Measurements from ENCODE around the gene TMPRSS6. TPM values are rescaled to one million over a fixed set of nuclear protein-coding genes. Genes with fewer than 3 reads are reported as not detected.

The TMPRSS6 gene
- total and polyA plus RNA-seq, 2 of the 13 experiments (the other 11 are each of a cell fraction or from before 2014, with no cell fraction given), result 4.2 to 4.8 TPM

DNA sequence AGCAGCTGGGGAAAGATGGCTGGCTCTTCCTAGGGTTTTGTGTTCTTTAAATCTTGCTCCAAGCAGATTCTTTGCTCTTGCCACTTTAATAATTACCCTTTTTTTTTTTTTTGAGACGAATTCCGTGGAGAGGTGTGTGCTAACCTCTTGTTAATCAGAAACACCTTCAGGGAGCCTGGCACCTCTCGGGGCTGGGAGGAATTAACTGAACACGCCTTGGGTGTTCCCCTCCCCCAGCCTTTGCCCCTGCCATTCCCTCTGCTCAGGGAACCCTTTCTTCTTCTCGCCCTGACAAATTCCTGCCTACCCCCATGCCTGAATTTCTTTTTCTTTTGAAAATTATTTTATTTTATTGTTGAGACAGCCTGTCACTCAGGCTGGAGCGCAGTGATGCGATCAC, 17.5 kb downstream of the TMPRSS6 start:
- H3K9ac ChIP-seq (ENCODE audit: insufficient read depth, low read depth, low read length), result no peak overlapping the region
- in situ Hi-C loops (cut with HindIII; ENCODE audit: extremely low pct_ligation_motif_present, low pct_unique_long_range_greater_than_20kb) (no loop called here), intact Hi-C loops (cut with micrococcal nuclease; ENCODE audit: unreplicated experiment) (no loop called here)
- H3K79me2 ChIP-seq (ENCODE audit: insufficient read depth, low read length), result no peaks in the 10 kb centered on the region
- DNase-seq (ENCODE audit: low spot score), result no peak
- H3K9me3 ChIP-seq (ENCODE audit: low read length), result no peaks in the 10 kb centered on the region
- FAIRE-seq, result no peak
- no peak for ATAC-seq
- no peak overlapping the region for H3K4me3 ChIP-seq (replicated peaks in 1 of 3; ENCODE audit: insufficient read depth in 1 of 3, low read depth in 2 of 3, low read length in 3 of 3)
- ChIA-PET POLR2A (no interaction called here), CTCF (ENCODE audit: low intra/inter-chr PET ratio, low total read pairs) (no interaction called here)
- no peaks in the 10 kb centered on the region for H4K20me1 ChIP-seq (ENCODE audit: insufficient read depth, low read length)
- H3K36me3 ChIP-seq (replicated peaks in 1 of 2; ENCODE audit: control insufficient read depth in 1 of 2, insufficient read depth in 2 of 2, low read length in 2 of 2), result no peaks in the 10 kb centered on the region
- no peak overlapping the region for H3K4me2 ChIP-seq (ENCODE audit: low read depth, low read length)
- 80% methylated on average over 7 of the region's 7 CpGs for WGBS (ENCODE audit: low lambda C conversion rate)
- H2AFZ ChIP-seq (ENCODE audit: low read length), result no peak overlapping the region
- H3K4me1 ChIP-seq (ENCODE audit: insufficient read depth, low read length), result peaks cover 12% of the 10 kb centered on the region
- H3K27me3 ChIP-seq (ENCODE audit: control insufficient read depth in 1 of 2, insufficient read depth in 2 of 2, low read length in 2 of 2), result no peaks in the 10 kb centered on the region
- BruUV-seq (replicated peaks), result no TSS peak
- no peak overlapping the region for H3K27ac ChIP-seq (ENCODE audit: extremely low read length, insufficient read depth, low read length)
- TF ChIP-seq, protein P1, sequence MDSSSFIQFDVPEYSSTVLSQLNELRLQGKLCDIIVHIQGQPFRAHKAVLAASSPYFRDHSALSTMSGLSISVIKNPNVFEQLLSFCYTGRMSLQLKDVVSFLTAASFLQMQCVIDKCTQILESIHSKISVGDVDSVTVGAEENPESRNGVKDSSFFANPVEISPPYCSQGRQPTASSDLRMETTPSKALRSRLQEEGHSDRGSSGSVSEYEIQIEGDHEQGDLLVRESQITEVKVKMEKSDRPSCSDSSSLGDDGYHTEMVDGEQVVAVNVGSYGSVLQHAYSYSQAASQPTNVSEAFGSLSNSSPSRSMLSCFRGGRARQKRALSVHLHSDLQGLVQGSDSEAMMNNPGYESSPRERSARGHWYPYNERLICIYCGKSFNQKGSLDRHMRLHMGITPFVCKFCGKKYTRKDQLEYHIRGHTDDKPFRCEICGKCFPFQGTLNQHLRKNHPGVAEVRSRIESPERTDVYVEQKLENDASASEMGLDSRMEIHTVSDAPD (CRISPR knock-in tag; IDR thresholded peaks at IDR 0.05), result no peak
- no peak for TF ChIP-seq SPEN (CRISPR knock-in tag; IDR thresholded peaks at IDR 0.05; ENCODE audit: low read depth)
- TF ChIP-seq ESRRA (CRISPR knock-in tag; IDR thresholded peaks at IDR 0.05; ENCODE audit: low read depth), result no peak
- TF ChIP-seq RFX3 (CRISPR knock-in tag; IDR thresholded peaks at IDR 0.05), result no peak
- TF ChIP-seq, protein P2, sequence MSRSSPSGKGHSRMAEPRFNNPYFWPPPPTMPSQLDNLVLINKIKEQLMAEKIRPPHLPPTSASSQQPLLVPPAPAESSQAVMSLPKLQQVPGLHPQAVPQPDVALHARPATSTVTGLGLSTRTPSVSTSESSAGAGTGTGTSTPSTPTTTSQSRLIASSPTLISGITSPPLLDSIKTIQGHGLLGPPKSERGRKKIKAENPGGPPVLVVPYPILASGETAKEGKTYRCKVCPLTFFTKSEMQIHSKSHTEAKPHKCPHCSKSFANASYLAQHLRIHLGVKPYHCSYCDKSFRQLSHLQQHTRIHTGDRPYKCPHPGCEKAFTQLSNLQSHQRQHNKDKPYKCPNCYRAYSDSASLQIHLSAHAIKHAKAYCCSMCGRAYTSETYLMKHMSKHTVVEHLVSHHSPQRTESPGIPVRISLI (CRISPR knock-in tag; IDR thresholded peaks at IDR 0.05; ENCODE audit: borderline replicate concordance), result no peak
- no peak for TF ChIP-seq SMAD1 (CRISPR knock-in tag; IDR thresholded peaks at IDR 0.05; ENCODE audit: borderline replicate concordance, low read depth)
- TF ChIP-seq ZBTB7B (CRISPR knock-in tag; IDR thresholded peaks at IDR 0.05), result no peak
- TF ChIP-seq TOPORS (CRISPR knock-in tag; IDR thresholded peaks at IDR 0.05), result no peak
- TF ChIP-seq, protein P3, sequence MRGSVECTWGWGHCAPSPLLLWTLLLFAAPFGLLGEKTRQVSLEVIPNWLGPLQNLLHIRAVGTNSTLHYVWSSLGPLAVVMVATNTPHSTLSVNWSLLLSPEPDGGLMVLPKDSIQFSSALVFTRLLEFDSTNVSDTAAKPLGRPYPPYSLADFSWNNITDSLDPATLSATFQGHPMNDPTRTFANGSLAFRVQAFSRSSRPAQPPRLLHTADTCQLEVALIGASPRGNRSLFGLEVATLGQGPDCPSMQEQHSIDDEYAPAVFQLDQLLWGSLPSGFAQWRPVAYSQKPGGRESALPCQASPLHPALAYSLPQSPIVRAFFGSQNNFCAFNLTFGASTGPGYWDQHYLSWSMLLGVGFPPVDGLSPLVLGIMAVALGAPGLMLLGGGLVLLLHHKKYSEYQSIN (CRISPR knock-in tag; IDR thresholded peaks at IDR 0.05; ENCODE audit: borderline replicate concordance), result no peak
- TF ChIP-seq, protein P4, sequence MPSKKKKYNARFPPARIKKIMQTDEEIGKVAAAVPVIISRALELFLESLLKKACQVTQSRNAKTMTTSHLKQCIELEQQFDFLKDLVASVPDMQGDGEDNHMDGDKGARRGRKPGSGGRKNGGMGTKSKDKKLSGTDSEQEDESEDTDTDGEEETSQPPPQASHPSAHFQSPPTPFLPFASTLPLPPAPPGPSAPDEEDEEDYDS (CRISPR knock-in tag; IDR thresholded peaks at IDR 0.05), result no peak
- TF ChIP-seq ZNF598 (CRISPR knock-in tag; IDR thresholded peaks at IDR 0.05; ENCODE audit: borderline replicate concordance), result no peak
- TF ChIP-seq ZNF34 (CRISPR knock-in tag; IDR thresholded peaks at IDR 0.05; ENCODE audit: borderline replicate concordance), result no peak
- no peak for TF ChIP-seq HDAC1 (CRISPR knock-in tag; IDR thresholded peaks at IDR 0.05)
- TF ChIP-seq PLRG1 (conservative IDR thresholded peaks at IDR 0.05), result no peak
- TF ChIP-seq ZNF207 (IDR thresholded peaks at IDR 0.05; ENCODE audit: borderline replicate concordance), result no peak
- TF ChIP-seq HMG20B (CRISPR knock-in tag; conservative IDR thresholded peaks at IDR 0.05), result no peak
- TF ChIP-seq, protein P5, sequence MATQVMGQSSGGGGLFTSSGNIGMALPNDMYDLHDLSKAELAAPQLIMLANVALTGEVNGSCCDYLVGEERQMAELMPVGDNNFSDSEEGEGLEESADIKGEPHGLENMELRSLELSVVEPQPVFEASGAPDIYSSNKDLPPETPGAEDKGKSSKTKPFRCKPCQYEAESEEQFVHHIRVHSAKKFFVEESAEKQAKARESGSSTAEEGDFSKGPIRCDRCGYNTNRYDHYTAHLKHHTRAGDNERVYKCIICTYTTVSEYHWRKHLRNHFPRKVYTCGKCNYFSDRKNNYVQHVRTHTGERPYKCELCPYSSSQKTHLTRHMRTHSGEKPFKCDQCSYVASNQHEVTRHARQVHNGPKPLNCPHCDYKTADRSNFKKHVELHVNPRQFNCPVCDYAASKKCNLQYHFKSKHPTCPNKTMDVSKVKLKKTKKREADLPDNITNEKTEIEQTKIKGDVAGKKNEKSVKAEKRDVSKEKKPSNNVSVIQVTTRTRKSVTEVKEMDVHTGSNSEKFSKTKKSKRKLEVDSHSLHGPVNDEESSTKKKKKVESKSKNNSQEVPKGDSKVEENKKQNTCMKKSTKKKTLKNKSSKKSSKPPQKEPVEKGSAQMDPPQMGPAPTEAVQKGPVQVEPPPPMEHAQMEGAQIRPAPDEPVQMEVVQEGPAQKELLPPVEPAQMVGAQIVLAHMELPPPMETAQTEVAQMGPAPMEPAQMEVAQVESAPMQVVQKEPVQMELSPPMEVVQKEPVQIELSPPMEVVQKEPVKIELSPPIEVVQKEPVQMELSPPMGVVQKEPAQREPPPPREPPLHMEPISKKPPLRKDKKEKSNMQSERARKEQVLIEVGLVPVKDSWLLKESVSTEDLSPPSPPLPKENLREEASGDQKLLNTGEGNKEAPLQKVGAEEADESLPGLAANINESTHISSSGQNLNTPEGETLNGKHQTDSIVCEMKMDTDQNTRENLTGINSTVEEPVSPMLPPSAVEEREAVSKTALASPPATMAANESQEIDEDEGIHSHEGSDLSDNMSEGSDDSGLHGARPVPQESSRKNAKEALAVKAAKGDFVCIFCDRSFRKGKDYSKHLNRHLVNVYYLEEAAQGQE (IDR thresholded peaks at IDR 0.05; ENCODE audit: borderline replicate concordance in 1 of 2, low read depth in 1 of 2, low read length in 2 of 2), result no peak
